Measurements from ENCODE around the gene ATXN10.

ATXN10 gene

GRCh38 chr22:45867906-45868555 lies 196.4 kb downstream of the ATXN10 start:
- no peak overlapping the region for H3K27ac ChIP-seq
- TF ChIP-seq ZFX (IDR thresholded peaks at IDR 0.05) (no peak), CTCF (conservative IDR thresholded peaks at IDR 0.05) (no peak)

GRCh38 chr22:45868571-45869339 lies 197.1 kb downstream of the ATXN10 start:
- TF ChIP-seq ZFX (IDR thresholded peaks at IDR 0.05), result no peak
- TF ChIP-seq CTCF (conservative IDR thresholded peaks at IDR 0.05), result no peak
- H3K27ac ChIP-seq, result no peak overlapping the region

- H3K27ac ChIP-seq, result no peak overlapping the region
- TF ChIP-seq ZFX (IDR thresholded peaks at IDR 0.05), result no peak
- no peak for TF ChIP-seq CTCF (conservative IDR thresholded peaks at IDR 0.05)
Measured at GRCh38 chr22:45869340-45869847, 197.8 kb downstream of the ATXN10 start.

GRCh38 chr22:45870011-45870410 lies 198.4 kb downstream of the ATXN10 start:
- H3K27ac ChIP-seq, result no peak overlapping the region
- TF ChIP-seq ZFX (IDR thresholded peaks at IDR 0.05) (no peak), CTCF (conservative IDR thresholded peaks at IDR 0.05) (no peak)

GRCh38 chr22:45871721-45872120 lies 200.1 kb downstream of the ATXN10 start:
- no peak overlapping the region for H3K27ac ChIP-seq
- no peak for TF ChIP-seq CTCF (conservative IDR thresholded peaks at IDR 0.05)
- TF ChIP-seq ZFX (IDR thresholded peaks at IDR 0.05), result no peak

- TF ChIP-seq CTCF (conservative IDR thresholded peaks at IDR 0.05), result no peak
- no peak for TF ChIP-seq ZFX (IDR thresholded peaks at IDR 0.05)
- H3K27ac ChIP-seq, result no peak overlapping the region
Measured at GRCh38 chr22:45872659-45873263, 201.1 kb downstream of the ATXN10 start.
